Measurements from ENCODE around the gene GNB2.
A peak's percentile ranks its signal among the peaks of the same experiment; 100 is the strongest.
"Not testable (repeated sequence)": the region's sequence is repeated elsewhere in the genome, so short reads cannot be mapped to it uniquely, and the experiment has no call there.

The GNB2 gene
- total RNA-seq = 80.5 to 132 (median 124) reads per million in 3 experiments

- peak; percentile 95 for DNase-seq
These were observed at the start of gene GNB2 for GRCh38 chr7:100673302-100673941. Gene GNB2 (plus strand): TSS chr7:100673740. CDS start chr7:100676266, 2,526 bp downstream.

DNA sequence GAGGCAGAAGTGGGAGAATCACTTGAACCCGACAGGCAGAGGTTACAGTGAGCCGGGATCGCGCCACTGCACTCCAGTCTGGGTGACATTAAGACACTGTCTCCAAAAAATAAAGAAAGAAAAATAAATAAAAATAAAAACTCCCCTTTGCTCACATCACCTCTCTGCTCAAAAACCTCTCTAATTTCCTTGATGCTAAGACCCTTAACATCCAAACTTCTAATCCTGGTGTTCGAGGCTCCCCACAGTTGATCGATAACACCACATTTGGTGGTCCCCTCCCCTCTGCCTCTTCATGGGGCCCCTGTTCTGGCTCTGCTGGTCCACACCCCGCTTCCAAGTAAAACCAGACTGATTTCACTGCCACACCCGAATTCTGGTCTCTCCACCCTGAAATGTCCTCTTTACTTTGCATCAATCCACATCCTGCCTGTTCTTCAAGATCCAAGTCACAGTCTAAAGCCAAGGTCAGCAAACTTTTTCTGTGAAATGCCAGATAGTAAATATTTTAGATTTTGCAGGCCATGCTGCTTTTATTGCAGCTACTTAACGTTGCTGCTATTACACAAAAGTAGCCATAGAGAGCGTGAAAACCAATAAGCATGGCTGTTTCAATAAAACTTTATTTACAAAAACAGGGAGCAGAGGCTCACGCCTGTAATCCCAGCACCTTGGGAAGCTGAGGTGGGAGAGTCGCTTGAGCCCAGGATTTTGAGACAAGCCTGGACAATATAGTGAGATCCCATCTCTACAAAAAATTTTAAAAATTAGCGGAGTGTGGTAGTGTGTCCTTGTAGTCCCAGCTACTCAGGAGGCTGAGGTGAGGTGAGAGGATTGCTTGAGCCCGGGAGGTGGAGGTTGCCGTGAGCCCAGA lies 49.4 kb upstream of the GNB2 start:
- DNase-seq = no peak

- no peak for DNase-seq
These were observed 47.5 kb upstream of the GNB2 start for GRCh38 chr7:100626055-100626454.

GRCh38 chr7:100626530-100627237 lies 46.9 kb upstream of the GNB2 start:
- DNase-seq = peak; percentile 80

GRCh38 chr7:100627238-100627549 lies 46.3 kb upstream of the GNB2 start:
- no peak for DNase-seq

DNA sequence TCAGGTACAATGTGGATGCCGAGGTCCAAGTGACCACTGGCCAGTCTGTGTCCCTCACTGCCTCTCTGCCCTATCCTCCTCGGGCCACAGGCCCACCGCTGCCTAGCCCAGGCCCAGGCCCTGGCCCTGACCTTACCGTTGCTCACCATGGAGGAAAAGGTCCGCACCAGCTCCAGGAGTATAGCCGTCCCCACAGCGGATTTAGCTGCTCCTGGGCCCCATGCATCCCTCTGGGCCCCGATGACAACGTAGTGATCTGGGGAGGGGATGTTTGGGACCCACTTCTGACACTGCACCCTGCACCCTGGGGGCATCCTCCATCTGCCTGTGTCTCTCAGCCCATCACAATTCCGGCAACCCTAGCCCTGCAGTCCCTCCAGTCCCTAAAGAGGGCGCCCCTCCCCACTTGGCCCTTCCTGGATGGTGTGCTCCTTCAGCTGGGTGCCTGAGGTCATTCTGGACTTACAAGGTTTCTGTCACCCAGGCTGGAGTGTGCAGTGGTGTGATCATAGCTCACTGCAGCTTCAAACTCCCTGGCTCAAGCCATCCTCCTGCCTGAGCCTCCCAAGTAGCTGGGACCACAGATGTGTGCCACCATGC lies 44.3 kb upstream of the GNB2 start:
- no peak for DNase-seq

DNA sequence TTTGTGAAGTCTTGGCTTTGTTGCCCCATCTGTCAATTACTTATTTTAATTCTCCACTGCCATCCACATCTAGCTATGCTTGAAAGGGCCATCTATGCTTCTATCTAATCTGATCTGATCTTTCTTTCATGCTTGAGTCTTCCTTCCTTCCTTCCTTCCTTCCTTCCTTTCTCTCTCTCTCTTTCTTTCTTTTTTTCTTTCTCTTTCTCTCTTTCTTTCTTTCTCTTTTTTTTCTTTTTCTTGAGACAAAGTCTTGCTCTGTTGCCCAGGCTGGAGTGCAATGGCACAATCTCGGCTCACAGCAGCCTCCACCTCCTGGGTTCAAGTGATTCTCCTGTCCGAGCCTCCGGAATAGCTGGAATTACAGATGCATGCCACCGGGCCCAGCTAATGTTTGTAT lies 43.5 kb upstream of the GNB2 start:
- no peak for DNase-seq

DNA sequence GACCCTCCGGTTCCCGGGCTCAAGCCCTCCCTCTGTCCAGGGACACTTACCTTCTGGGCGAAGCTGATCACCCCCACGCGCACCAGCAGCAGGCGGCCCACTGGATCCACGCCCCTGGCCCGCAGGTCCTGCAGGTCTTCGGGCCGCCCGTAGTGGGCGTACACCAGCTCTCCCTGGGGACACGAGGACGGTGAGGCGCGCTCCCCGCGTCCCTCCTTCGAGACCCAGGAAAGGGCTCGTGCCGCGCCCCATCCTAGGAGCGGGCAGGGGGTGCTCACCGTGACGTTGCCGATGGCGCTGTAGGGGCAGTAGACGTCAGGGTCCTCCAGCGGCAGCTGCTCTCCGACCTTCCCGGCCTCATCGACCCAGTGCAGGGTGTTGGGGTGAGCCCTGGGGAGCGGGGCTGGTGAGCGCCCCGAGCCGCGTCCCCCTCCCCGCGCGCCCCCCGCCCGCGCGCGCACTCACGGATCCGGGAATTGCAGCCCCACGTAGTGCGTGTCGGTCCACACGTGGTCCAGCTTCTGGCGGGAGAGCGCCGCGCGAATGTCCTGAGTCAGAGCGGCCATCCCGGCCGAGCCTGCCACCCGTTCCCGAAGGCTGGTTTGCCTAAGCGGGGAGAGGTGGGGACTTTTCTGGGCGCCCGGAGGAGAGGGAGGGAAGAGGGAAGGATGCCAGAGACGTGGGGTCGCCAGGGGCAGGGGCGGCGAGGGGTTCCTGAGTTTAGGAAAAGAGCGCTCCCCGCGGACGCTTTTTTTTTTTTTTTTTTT lies 40.4 kb upstream of the GNB2 start:
- peak; percentile 56 for DNase-seq

DNA sequence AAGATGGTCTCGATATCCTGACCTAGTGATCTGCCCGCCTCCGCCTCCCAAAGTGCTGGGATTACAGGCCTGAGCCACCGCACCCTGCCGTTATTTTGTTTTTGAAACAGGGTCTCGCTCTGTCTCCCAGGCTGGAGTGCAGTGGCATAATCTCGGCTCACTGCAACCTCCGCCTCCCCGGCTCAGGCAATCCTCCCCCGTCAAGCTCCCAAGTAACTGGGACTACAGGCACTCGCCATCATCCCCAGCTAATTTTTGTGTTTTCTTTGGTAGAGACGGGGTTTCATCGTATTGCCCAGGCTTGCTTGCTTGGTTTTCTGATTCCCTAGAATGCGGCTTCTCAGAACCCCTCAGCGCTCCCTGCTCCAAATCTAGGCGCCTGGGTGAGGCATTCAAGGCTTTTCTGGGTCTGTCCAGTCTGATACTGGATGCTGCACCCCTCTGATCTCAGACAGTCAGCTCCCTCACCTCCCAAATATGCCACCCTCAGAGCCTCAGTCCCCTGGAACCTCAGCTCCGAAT lies 33.5 kb upstream of the GNB2 start:
- DNase-seq = no peak

GRCh38 chr7:100640517-100641440 lies 32.8 kb upstream of the GNB2 start:
- DNase-seq = no peak

GRCh38 chr7:100641463-100641859 lies 32.1 kb upstream of the GNB2 start, which contains the start of gene TFR2:
Gene TFR2 (minus strand): TSS chr7:100641552. CDS start chr7:100641509, 43 bp downstream.
- DNase-seq = no peak

DNA sequence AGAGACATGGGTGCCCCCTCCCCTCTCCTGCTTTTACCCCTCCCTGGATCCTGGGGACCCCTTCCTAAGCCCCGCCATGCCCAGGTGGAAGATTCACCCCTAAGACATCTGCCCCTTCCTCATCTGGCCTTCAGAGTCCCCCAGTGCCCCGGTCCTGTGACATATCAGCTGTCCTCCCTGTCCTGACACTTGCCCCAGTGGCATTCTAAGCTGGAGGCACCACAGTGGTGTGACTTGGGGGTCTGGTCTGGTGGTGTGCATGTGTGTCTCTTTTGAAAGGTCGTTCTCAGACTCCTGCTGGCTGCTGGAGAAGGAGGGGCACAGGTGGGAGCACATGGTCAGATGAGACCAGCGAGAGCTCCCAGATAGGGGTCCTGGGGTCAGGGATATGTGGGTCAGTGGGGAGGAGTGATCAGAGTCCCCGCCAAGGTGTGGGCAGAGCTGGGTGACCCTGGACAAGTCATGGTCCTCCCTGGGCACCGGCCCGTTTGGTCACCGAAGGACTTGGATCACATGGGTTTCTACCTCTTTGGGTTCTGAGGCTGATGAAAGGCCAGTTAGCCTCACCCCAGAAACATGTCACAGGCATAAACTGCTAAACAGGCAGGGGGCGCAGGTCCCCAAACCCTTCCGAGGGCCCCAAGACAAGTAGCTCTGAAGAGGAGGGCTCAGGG lies 31.5 kb upstream of the GNB2 start:
- DNase-seq = no peak

DNA sequence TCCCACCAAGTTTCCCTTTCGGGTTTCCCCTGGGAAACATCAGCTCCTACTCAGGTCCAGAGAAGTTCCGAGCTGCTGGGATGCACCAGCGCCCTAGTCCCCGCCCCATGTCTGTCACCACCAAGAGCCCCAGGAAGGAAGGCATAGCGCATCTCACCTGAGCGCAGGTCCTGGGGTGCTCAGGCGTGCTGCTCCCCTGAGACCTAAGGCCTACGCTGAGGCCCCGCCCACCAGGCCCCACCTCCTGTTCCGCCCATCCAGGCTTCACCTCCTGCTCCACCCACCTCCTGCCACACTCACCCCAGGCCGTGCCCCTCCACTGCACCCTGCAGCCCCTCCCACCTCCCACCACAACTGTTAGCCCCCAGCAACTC lies 31.0 kb upstream of the GNB2 start:
- DNase-seq = no peak

GRCh38 chr7:100649826-100650565 lies 23.5 kb upstream of the GNB2 start:
- DNase-seq = no peak

DNA sequence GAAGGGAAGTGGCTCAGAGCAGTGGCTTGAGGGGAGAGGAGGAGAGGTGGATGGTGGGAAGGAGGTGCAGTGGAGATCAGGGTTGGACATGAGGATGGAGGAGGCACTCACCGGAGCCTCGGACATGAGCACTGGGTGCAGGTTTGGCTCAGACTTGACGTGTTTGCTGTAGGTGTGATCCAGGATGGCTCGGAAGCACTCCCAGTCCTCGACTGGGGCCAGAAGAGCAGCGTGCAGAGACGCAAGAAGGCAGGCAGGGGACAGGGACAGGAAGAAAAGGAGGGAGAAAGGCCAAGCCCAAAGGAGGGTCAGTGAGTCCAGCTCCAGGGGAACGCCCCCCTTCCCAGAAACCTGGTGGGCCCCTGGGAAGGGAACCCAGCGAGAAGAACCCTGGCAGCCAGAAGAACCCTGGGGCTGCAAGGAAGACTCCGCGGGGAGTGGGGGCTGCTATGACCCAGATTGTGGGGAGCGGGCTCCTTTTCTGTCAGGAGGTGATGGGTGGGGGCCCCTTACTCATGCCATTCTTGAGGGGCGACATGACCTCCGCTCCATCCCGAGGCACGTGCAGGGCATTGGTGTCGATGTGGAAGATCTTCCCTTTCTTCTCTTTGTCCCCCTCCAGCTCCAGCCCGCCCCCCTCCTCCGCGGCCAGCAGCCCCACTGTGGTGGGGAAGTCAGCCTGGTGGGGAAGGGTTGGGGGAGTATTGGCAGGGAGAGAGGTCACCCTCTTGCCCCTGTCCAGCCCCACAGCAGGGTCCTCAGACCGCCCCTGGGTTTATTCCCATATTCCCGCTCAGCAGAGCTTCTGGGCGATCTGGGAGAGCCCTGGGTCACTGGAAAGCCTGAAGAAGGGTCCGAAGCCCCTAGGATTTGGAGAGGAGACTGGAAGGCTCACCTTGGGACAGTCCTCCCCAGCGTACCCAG lies 18.4 kb upstream of the GNB2 start:
- no peak for DNase-seq

DNA sequence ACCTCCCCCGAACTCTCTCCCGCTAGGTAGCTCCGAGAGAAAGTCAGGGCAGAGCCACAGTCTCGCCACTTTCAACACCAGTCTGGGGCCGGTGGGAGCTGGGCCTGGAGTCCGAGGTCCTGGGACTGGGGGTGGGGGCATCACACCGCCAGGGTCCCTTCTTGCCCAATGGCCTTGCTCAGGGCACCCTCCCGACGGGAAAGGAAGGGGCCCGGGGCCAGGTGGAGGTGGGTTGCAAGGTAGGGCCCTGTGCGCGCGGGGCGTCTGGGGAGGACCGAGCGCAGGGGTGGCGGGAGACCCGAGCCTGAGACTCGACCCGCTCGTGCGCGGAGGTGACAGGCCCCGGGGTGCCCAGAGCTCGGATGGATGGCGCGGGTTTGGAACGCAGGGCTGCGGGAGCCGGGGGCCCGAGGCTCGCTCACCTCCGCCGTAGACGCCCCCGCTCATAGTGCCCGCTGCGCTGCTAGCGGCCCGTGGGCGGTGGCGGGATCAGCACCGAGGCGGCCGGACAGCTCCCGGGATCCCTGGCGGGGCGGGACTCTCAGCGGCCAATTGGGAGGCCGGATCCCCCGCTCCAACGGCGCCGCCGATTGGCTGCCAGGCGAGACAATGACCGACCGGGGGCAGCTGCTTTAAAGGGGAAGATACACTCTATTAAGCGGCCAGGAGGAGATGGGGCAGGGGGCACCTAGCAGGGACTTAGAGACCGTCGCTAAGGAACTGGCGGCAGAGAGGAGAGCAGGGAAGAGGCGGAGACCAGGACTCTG lies 17.4 kb upstream of the GNB2 start, which contains the start of gene ACTL6B:
Gene ACTL6B, minus strand, starts transcription at position 541 of the 767 bp plus-strand sequence. Its CDS starts 94 bp downstream, at position 447.
- peak; percentile 47 for DNase-seq

DNA sequence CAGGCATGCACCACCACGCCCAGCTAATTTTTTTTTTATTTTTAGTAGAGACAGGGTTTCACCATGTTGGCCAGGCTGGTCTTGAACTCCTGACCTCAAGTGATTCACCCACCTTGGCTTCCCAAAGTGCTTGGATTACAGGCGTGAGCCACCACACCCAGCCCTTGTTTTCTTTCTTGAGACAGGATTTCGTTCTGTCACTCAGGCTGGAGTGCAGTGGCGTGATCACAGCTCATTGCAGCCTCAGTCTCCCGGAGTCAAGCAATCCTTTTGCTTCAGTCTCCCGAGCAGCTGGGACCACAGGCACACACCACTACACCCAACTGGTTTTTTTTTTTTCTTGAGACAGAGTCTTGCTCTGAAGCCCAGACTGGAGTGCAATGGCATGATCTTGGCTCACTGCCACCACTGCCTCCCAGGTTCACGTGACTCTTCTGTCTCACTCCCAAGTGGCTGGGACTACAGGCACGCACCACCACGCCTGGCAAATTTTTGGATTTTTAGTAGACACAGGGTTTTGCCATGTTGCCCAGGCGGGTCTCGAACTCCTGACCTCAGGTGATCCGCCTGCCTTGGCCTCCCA lies 11.3 kb upstream of the GNB2 start:
- DNase-seq = not testable (repeated sequence)
